Left hindlimb (tissue), 1 donor: ENCODE data around the gene DCLK1.

Experiments
- DNase-seq: peaks from one replicate; pipeline ENCODE4 v3.0.0-alpha.2; 2018

Gene DCLK1

GRCh38 chr13:35891507-35892441 lies 239.4 kb downstream of the DCLK1 start:
- no peak for DNase-seq

DNA sequence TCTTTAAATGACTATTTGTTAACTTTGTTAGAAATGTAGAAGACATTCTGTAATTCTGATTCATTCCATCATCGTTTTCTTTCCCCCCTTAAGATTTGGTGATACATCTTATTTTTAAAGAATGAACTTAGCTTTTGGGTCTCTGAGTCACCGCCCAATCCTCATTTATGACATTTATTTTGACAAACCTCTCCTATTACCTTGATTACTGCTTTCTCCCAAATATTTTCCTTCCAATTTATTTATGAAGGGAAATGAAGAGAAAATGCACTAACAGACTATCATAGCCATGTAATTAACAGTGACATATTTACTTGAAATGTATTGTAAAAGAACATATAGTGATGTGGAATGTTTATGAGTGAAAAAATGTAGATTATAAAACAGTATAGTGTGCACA lies 241.6 kb downstream of the DCLK1 start:
- DNase-seq = no peak

GRCh38 chr13:35888981-35889380 lies 242.2 kb downstream of the DCLK1 start:
- DNase-seq = no peak

DNA sequence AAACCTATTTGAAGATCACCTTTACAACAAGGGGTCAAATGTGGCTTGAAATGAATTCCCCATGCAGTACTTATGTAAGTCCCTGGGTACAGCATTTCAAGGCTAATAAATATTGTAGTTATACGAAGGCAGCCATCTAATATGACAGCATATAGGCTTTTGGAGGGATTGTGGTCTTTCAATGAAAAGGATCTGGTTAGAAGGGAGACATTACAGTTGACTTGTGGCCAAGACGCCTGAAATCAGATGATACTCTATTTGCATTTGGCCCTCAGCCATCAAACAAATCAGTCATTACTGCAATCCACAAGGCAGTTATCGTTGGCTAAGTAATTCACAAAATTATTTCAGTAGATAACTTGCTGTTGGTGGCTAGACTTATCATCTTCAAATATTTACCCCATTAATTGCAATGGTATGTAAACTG lies 242.7 kb downstream of the DCLK1 start:
- no peak for DNase-seq

GRCh38 chr13:35887115-35887666 lies 244.0 kb downstream of the DCLK1 start:
- DNase-seq = no peak

GRCh38 chr13:35886332-35887114 lies 244.7 kb downstream of the DCLK1 start:
- no peak for DNase-seq

GRCh38 chr13:35884211-35884760 lies 246.9 kb downstream of the DCLK1 start:
- DNase-seq = no peak

DNA sequence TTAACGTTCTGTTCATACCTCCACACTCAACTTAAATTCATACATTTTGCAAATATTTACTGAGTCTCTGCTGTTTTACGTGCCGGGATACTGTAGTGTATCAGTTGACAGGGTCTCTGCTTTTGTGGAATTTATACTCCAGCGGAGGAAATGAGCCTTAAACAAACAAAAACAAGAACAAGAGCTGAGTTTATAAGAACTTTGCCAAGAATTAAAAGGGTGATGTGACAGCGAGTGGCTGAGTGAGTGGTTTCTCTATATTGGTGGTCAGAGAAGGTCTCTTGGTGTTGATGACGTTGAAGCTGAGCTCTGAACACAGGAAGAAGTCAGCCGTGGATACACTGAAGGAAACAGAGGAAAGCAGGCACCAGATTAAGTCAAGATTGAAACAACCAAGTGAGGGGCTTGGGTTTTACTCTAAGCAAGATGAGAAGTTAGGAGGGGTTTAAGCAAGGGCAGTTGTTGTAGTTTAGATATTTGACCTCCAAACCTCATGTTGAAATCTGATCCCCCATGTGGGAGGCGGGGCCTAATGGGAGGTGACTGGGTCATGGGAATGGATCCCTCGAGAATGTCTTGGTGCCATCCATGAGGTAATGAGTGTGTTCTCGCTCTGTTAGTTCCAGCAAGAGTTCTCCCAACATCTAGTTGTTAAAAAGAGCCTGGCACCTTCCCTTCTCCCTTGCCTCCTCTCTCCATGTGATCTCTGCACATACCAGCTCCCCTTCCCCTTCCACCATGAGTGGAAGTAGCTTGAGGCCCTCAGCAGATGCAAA lies 248.3 kb downstream of the DCLK1 start:
- no peak for DNase-seq

- DNase-seq = no peak
These were observed 249.8 kb downstream of the DCLK1 start for GRCh38 chr13:35881360-35881759.

- no peak for DNase-seq
These were observed 252.1 kb downstream of the DCLK1 start for GRCh38 chr13:35879111-35879510.

GRCh38 chr13:35876601-35877000 lies 254.6 kb downstream of the DCLK1 start:
- no peak for DNase-seq

DNA sequence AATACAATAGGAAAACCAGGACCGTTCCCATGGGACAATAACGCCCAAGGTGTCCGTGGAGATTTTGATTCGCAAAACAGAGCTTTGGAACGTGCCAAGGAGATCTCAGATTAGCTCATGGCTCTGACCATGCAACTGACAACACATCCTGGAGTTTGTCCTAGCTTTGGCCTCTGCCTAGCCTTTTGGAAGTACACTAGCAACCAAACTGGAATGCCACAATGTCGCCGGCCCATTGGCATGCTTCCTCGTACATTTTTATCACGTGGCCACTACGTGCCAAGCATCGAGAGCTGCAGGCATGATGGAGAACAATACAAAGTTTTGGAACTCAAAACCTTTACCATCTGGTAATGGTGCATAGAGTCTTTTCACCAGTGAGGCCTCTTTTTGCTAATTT lies 256.5 kb downstream of the DCLK1 start:
- no peak for DNase-seq

GRCh38 chr13:35872369-35872768 lies 258.8 kb downstream of the DCLK1 start:
- DNase-seq = no peak

- DNase-seq = no peak
These were observed 259.6 kb downstream of the DCLK1 start for GRCh38 chr13:35871561-35871960.

DNA sequence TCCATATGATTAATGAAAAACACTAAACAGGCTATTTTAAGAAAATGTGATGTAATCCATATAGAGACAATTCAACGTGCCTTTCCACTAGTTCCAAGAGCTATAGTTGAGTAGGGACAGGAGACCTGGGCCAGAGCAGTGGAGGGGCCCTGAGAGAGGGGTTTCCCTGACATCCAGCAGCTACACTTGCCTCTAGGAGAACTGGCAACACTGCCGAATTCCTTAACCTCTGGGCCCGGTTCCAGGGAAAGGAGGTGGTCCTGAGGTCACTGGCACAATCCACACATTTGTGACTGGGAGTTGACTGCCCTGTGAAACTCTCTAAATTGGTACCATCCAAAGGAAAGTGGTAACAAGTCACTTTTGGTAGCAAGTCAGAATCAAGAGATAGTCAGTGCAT lies 264.4 kb downstream of the DCLK1 start:
- DNase-seq = peak; percentile 48

DNA sequence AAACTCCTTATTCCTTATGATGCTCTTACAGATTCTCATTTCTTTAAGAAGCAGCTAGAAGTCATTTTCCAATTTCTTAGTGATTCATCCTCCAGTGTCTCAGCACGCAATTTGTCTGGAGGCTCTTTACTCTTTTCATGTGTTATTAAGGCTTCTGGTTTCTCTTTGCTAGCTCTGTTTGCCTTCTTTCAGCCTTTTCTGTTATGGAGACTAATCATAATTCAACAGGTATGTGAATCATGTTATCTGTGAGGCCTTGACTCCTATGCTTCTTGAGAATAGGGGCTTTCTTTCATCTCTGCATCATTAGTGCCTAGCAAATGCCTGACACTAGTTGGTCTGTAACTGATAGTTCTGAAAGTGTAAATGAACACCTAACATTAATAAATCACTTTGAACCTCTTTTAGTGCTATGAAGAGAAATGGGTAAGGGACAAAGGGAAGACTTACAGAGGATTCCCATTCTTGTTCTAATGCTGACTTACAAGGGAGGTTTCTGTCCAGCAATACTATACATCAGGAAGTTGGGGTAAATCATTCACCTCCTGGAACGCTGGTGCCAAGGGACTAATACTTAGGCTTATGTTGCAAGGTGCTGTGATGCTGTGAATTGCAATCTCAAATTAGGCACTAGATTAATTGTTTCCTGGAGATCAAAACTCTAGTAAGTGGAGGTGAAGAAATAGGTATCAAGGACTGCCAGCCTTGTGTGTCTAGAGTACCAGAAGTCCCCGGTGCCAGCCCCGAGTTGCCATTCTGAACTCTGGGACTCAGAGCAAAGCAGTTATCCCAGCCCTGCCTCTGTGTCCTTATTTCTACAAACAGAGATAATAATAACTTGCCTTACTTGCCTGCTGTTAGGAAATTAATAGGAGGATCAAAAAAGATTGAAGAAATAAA lies 265.6 kb downstream of the DCLK1 start:
- no peak for DNase-seq

- DNase-seq = no peak
These were observed 270.5 kb downstream of the DCLK1 start for GRCh38 chr13:35860661-35861060.

DNA sequence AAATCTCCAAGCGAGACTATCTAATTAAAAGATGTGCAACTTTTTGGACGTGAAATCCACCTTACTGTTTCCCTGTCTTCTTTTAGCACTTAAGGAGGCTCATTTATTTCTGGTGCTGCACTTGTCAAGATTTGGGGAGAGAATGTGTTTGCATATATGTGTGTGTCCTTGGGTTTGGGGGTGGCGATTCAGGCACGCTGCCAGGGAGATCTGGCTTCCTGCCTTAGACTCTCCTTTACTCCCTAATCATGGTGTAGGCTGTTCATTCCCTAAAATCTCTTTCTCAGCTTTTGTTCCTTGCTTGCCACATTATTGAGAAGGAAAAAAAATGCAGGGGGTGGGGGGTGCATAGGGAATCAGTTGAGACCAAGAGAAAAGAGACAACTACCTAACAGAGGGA lies 271.2 kb downstream of the DCLK1 start:
- no peak for DNase-seq

GRCh38 chr13:35858665-35859064 lies 272.5 kb downstream of the DCLK1 start:
- no peak for DNase-seq

DNA sequence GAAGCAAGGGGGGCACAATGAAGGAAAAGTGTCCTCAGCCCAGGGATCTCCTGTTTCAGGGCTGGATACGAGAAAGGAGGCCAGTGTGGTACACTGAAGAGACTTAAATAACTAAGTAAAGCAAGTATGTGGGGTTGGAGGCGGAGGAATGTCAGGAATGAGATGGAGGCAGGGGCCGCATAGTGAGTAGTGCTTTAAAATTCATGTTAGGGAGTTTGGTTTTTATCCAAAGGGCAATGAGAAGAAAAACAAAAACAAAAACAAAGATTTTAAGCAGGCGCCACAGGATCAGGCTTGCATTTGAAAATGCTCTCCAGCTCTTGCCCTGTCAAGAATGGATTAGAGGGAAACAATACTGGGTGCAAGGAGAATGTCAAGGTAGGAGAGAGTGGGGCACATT lies 273.4 kb downstream of the DCLK1 start:
- no peak for DNase-seq

GRCh38 chr13:35856721-35857364 lies 274.3 kb downstream of the DCLK1 start:
- DNase-seq = no peak
